Hematopoietic multipotent progenitor cell (in vitro differentiated cells): ENCODE data around the gene AGPAT4. TPM values are rescaled to one million over a fixed set of nuclear protein-coding genes. Genes with fewer than 3 reads are reported as not detected.

ENCODE experiments used
- DNase-seq, 3 donors: peaks; one replicate each; pipeline ENCODE4 v3.0.0-alpha.2; 2011 to 2015; ENCODE audit warnings: low read depth in 2 of 3, low spot score in 2 of 3
- total RNA-seq: library from RNA; depleted of rRNA; stranded (reverse); fragments of >200 nt; gene quantifications from one replicate; pipeline ENCODE4 v1.2.3, GENCODE V29; 2012

The AGPAT4 gene
- total RNA-seq, 1 donor = 28.5 TPM

DNA sequence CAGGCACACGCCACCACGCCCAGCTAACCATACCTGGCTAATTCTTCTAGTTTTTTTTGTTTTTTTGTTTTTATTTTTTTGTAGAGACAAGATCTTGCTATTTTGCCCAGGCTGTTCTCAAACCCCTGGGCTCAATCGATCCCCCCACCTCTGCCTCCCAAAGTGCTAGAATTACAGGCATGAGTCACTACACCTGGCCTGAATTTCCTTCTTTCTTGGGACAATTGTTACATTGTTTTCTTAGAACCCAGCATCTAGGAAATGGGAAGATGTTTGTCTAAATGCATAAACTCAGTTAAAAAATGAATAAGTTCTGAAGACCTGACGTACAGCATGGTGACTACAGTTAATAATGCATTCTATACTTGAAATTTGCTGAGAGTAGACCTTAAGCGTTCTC lies 10.8 kb upstream of the AGPAT4 start:
- no peak for DNase-seq

DNA sequence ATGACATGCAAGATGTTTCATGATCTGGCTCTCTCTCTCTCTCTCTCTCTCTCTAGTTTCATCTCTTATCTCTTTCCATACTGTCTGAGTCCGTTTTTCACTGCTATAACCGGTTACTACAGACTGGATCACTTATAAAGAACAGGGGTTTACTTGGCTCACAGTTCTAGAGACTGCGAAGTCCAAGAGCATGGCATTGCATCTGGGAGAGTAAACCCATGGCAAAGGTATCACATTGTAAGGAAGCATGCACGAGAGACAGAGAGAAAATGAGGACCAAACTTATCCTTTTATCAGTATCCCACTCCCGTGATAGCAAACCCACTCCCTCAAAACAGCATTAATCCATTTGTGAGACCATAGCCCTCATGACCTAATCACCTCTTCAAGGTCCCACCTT lies 7.2 kb upstream of the AGPAT4 start:
- no peak for DNase-seq

DNA sequence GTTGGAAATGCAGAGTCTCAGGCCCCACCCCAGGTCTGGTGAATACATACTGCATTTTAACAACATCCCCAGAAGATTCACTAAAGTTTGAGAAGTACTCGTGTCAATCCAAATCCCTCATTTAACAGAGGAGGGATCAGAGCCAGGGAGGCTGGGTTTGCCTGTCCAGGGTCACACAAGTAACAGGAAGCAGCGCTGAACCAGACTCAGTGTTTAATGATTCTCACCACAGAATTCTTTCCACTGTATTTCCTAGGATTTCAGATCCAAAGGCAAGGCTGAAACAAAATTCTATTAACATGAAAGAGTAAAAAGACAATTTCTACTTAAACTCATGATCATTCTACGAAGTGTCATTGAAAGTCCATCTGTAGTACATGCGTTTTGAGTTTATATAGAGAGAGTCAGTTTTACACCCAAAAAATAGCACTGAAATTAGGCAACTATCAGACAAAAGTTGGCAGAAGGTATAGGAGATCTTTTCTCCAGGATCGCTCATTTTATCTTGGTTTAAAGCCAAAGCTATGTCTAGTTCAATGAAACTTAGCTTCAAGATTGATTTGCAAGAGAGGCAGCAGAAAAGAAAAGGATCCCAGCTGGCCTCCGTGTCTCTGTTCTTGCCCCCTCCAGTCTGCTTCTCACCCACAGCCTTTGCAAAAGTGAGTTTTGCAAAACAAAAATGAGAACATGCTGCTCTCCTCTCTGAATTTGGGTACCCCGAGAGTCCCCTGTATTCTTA lies 6.0 kb upstream of the AGPAT4 start:
- no peak for DNase-seq

DNA sequence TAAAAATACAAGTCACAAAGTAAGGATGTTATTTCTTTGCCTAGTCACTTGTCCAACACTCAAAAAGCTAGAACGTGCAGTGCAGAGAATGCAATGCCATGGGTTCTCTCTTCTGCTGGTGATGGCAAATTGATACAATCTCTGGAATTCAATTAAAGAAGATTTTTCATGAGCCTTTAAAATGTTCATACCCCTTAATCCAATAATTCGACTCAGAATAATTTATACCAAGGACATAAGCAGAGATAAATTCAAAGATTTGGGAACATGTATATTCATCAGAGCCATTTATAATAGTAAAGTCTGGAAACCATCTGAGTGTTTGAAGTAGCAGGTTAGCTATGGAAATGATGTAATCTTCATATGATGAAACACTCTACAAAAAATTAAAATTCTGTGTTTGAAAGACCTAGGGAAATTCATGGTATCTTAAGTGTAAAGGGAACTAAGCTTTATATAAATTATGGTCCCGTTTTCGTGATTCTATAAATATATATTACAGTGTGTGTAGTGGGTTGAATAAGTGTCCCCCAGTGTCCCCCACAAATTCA lies 2.8 kb upstream of the AGPAT4 start:
- DNase-seq = no peak

DNA sequence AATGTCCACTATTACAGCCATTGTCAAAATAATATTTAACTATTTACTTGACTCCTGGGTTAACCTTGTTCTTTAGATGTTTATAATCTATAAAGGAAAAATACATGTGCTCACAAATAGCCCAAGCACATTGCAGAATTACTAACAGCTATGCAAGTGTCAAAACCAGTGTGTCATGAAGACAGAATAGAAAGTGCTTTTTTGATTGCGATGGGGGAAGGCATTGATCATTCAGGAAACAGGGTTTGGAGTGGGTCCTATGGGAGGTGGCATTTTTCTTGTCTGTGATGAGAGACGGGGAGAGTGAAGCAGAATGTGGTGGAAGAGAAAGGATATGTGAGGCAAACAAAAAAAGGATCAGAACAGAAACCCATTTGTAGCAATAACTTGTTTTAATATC lies 1.0 kb upstream of the AGPAT4 start:
- no peak for DNase-seq

DNA sequence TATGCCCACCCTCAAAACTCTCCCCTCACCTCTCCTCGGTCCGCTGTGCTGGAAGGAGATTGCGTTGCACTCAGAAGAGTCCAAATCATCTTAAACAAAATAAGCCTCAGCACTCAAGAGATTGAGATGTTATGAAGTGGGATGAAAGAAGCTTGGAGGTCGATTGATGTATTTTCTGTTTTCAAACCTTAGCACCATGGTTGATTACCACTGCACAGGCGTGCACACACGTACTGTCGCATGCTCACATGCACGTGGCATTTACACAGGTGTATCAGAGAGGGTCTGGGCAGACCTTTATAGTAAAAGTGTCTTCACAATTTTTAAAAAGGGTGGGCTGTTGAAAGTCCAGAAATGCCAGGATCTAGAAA lies 612 bp upstream of the AGPAT4 start:
- no peak for DNase-seq

DNA sequence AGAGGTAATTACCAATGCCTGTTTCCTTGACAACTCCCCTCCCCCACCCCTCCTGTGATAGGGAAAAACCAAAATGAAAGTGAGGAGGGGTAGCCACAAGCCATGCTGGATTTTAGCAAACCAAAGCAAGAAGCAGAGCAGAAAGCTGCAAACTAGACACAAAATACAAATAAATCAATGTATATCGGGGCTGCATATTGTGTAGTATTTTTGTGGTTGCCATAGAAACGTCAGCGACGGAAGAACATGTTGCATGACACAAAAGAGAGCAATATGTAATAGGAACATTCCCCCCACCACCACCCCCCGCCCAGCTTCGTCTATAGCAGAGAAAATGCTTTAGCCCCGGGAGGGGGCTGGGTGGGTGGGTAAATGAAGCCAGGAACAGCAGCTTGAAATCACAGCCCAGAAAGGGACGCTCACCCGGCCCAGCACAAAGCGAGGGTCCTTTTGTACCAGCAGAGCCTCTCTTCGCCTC lies 548 bp downstream of the AGPAT4 start:
- DNase-seq = peak; percentile 38 to 81 (median 66)

DNA sequence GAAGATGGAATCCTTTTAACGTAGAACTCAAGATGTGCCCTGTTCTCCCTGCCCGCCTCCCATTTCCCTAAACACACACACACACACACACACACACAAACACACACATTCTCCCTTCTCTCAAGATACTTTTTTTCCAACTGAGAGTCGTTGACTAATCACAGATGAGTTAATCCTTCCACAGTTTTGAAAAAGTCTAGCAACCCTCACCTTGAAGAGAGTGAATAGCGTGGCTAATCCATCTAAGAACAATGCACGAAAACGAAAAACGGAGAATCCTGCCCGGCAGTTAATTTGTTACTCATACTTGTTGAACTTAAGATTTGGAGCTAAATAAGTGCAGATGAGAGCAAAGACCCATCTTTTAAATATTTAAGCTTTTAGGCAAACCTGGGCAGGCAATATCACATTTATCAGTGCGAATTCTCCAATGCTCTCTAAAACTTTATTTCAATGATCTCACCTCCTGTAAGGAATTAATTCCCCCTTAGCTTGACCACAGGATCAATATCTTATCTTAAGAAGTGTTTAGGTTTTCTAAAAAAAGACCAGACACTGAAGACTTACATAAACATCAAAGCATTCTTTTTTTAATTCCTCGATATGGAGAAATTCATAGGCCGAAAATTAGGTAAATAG lies 1.1 kb downstream of the AGPAT4 start:
- DNase-seq = no peak

DNA sequence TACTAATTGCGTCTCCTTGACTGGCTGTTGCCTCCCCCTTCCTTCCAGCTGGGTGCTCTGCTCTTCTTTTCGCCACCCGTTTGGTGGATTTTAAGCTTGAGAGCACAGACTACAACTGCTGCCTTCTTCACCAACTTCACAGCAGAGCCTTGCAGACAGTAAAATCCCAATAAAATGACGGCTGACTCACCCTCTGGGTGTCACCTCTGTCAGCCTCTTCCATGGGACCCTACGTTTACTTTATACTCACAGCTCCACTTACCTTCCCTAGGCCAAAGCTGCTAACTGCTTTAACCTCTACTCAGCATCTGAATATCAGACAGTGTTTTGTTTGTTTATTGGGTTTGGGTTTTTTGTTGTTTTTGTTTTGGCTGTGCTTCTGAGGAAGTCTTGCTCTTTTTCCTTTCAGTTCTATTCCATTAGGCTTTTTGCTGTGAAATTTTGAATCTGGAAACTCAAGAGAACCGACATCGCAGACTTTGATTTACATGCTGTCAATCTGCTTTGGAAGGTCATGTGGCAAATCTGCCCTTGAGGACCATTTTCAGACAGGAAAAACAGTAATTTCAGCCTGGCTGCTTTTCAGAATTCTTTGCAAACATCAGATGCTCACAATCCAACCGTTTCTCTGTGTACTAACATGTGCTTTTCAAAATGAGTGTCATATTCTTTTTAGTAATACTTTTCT lies 2.4 kb downstream of the AGPAT4 start:
- no peak for DNase-seq

DNA sequence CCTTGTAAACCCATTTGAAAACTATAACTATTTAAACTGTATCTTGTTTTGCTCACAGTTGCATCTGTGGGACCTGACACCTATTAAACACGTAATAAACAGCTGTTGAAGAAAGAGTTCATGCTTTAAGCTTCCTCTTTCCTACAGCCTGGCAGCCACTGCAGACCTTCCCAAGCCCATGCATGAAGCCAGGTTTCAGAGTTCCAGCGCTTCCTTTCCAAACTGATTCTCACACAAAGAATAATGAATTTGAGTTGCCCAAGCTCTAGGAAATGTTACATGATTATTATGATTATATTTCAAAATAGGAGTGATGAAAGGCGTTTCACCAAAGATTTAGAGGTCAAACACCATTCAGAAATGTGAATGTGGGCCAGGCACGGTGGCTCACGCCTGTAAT lies 3.7 kb downstream of the AGPAT4 start:
- DNase-seq = no peak

DNA sequence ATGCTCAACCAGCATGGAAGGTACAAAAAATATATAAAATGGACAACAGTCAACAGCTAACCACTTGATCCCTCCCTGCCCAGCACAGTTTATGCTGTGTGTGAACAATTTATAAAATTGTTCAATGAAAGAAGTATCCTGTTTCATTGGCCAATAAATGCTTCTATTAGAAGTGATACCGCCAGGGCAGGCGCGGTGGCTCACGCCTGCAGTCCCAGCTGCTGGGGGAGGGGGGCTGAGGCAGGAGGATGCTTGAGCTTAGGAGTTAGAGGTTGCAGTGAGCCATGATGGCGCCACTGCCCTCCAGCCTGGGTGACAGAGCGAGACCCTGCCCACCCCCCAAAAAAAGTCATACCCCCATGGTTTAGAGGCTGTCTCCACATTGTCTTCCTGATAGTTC lies 4.6 kb downstream of the AGPAT4 start:
- no peak for DNase-seq

DNA sequence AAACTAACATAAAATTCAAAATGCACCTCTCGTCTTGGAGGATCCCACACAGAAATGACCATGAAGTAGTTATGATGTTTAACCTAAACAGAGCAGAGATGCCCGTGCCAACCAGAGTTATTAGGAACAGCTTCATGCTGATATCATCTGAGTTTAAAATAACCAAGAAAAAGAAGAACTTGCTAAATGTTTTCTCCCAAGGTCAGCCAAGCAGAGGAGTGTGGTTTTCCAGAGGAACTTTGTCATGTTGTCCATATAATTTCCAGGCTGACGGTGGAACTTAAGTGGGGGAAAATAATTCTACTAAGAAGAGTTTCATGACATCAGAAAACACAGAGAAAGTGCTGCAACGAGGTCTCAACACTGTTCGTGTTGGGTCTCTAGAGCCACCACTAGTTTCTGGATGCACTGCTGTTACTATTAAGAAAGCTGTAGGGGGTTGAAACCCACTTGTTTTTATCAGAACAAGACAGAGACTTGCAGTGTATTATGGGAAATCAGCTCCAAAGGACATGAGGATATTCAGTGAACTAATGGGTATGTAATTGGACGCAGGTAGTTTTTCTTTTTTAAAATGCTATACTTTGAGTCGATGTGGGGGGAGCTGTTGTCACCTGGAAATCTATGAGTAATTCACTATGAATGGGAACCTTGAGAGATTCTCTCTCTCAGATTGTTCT lies 5.2 kb downstream of the AGPAT4 start:
- no peak for DNase-seq

DNA sequence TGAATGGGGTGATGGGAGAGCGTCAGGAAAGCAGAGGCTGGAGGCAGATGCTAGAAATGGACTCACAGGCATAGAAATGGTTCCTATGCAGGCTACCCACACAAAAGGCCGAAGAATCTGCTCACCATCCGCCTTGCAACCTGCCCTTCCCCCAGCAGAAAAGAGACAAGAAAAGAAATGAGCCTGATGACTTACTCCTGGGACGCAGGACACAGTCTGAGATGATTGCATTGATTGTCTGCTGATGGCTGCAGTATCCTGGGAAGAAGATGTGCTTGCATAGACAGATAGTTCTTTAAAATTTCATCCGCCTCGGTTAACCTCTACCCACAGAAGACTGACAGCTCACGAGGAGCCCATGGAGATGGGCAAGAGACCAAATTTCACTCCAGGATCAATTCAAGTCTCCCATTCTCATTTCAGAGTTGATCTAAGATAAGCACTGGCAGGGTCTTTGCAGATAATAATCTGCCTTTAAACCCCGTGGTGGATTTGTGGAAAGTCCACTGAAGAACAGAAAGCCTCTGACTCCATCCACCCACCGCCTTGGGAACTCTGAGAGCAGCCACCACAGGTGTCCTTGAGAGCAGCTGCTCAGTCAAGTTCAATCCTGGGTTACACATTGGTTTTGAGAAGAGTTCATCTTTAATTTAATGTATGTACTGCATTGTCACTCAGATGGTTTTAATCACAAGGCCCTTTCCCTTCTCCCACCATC lies 7.2 kb downstream of the AGPAT4 start:
- no peak for DNase-seq

DNA sequence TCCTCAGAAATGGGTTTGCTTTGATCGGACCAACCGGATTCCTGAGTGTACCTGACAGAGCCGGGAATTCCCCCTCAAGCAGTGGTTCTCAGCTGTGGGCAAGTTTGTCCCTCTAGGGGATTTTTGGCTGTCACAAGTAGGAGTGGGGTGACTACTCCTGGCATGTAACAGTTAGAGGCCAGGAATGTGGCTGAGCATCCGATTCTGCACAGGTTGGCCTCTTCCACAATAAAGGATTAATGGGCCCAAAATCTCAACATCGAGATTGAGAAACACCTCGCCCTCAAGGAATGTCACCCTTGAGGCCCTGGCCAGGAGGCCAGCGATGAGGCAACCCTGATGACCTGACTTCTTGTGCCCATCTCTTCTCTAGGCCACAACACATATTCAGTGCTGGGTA lies 7.9 kb downstream of the AGPAT4 start:
- DNase-seq = no peak

DNA sequence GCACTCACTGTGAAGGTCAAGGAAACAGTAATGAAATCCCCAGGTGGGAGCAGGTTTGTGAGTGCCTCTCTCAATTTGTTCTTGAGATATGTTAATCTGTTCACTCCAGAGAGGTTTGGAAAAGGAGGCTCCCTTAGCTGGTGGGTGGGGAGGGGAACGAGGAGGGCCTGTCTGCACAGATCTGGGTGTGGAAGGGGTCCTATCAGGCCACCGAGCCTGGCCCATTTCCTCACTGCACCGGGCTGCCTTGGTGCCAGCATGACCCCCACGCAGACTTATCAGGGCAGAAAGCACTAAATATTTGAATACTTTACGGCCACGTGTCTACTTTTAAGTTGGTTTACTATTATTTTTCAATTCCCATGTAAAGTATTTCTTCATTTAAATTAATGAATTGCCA lies 8.3 kb downstream of the AGPAT4 start:
- no peak for DNase-seq

DNA sequence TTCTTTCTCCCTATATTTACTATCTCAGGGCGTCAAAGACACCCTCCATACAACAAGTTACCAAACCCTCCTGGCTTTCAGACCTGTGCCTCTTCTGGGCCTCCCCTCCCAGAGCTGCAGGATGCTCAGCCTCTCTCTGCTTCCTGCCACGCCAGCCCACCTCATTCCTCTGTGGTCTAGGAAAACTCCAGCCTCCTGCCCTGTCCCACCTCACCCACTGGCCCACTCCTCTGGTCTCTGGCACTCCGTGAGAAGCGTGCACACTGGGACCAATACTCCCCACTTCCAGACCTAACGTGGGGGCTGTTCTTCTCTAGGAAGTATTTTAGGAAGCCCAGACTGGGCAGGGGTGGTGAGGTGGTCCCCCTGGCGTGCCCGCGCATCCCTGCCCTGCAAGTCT lies 9.7 kb downstream of the AGPAT4 start:
- DNase-seq = no peak

DNA sequence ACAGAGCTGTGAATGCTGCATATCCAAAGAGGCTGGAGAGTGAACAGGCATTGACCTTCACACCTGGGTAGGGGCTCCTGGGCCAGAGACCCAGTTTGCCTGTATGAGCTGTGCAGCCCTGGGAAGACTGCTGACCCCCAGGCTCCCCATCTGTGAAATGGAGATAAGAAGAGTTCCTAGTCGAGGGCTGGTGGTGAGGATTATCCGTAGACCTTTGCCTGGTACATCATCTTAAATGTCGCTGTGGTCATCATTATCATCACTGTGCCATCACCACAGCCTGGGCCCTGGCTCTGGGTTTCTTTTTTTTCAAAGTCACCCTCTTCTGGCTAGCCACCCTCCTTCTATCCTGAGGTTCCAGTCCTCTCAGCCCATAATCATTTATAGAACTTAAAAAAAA lies 12.0 kb downstream of the AGPAT4 start:
- no peak for DNase-seq

DNA sequence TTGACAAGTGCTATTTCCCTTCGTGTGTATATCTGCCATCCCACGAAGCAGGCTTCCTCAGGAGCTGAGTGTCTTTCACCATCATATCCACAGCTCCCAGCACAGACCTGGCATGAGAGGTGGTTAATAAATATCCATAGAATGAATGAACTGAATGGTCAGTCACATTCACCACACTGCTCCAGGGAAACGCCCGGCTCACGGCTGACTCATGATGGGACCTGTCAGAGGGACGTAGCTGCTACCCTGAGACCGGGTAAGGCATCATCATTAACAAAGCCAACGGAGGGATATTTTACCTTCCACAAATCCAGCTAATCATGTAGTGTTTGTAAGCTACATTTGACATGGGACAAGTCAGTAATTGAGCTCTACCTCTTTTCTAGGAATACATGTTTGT lies 12.5 kb downstream of the AGPAT4 start:
- DNase-seq = no peak

DNA sequence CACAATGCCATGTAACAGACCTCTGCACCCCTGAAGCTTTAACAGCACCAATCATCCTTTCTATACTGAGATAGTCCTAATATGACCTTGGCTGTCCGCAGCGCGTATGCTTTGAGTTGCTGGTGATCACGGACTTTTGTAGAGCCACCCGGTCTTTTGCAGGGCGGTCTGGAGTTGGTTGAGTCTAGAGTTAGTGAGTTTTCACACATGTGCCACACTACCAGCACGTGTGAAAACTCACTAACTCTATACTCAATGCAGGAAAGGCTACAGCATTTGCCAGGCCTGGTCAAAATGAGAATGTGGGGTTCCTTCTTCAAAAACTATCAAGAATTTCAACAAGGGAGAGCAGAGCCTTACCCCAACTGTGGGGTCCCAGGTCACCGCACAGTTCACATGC lies 14.6 kb downstream of the AGPAT4 start:
- DNase-seq = no peak

DNA sequence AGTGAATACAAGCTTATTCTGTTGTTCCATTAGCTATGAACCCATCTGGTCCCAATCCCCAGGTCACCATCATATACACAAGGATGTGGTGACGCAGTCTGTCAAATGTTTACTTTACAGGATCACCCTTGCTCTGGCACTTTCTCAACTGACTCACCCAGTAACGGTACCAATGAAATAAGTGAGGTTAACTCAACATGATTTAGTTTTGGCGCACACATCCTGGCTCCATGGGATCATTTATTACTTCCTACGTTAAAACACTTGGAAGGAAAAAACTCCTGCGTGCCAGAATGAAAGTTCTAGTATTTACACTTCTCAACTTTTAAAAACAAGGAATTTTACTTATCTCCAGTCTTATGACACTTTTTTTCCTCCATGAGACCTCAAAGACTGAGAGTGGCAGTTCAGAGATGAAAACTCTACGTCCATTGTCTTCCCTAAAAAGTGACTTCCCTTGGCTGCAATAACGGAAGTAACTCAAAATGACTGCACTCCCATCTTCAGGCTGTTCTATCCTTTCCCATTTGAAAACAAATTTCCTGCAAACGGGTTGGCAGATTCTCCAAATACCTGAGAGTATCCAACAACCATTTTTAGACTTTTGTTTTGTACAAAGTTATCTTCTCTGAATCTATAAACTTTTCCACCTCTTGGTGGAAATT lies 15.9 kb downstream of the AGPAT4 start:
- no peak for DNase-seq
